Ovary (tissue), 9 donors: ENCODE data around the gene RILPL1. TPM values are rescaled to one million over a fixed set of nuclear protein-coding genes. Genes with fewer than 3 reads are reported as not detected.

Experiments used
- DNase-seq, 5 donors: peaks; one replicate each; pipeline ENCODE4 v3.0.0-alpha.2; 2019 to 2020
- H3K27ac ChIP-seq, 2 donors: fragments of 200-600 bp; one replicate each; pipeline versions ENCODE4 v1.5.1 to v1.8.0; 2019 to 2022
- H3K27me3 ChIP-seq: fragments of 200-600 bp; one replicate; pipeline ENCODE4 v1.8.0; 2022
- H3K36me3 ChIP-seq: fragments of 200-600 bp; sonication (generic); one replicate; pipeline ENCODE4 v1.5.1; 2019
- H3K4me1 ChIP-seq: one replicate; pipeline ENCODE4 v1.8.1; 2013; ENCODE audit warnings: mild to moderate bottlenecking, moderate library complexity; ENCODE audit not compliant: insufficient read depth
- H3K4me3 ChIP-seq: fragments of 200-600 bp; sonication (generic); one replicate; pipeline ENCODE4 v1.5.1; 2017
- H3K9me3 ChIP-seq, 2 donors: fragments of 200-600 bp in 1 of 2; sonication (generic) in 1 of 2; one replicate each; pipeline versions ENCODE4 v1.5.1 to v1.8.1; 2013 to 2019; ENCODE audit warnings: mild to moderate bottlenecking in 1 of 2, moderate library complexity in 1 of 2
- CTCF ChIP-seq, 3 donors: fragments of 450-650 bp in 2 of 3; fragments of 200-600 bp in 1 of 3; IDR thresholded peaks; one replicate each; pipeline versions ENCODE4 v1.5.1 to v1.8.0; 2016 to 2022; ENCODE audit warnings: antibody characterized with exemption in 3 of 3, mild to moderate bottlenecking in 1 of 3
- EP300 ChIP-seq: sonication (generic); formaldehyde crosslinking; IDR thresholded peaks from one replicate; pipeline ENCODE4 v1.6.1; 2017; ENCODE audit warnings: antibody characterized with exemption
- POLR2A ChIP-seq: fragments of 450-650 bp; IDR thresholded peaks from one replicate; pipeline ENCODE4 v1.6.1; 2017; ENCODE audit warnings: antibody characterized with exemption, mild to moderate bottlenecking, moderate library complexity
- WGBS, 3 donors: extraction: QIAGEN DNeasy Blood & Tissue Kit in 1 of 3; methylation state at CpG; one replicate each; pipeline versions ENCODE4 v1.1.5 to v1.1.7; 2013 to 2017; 5-methylcytosine and 5-hydroxymethylcytosine counted together
- intact Hi-C, 4 donors: fragments of 100-400 bp; cut with DNase I; formaldehyde crosslinking; loops; one replicate each; pipeline versions ENCODE4 v1.11.0 to v1.15.1; 2022 to 2023
- polyA plus RNA-seq, 2 donors: library from polyadenylated mRNA; stranded (reverse); fragments of 200-250 nt in 1 of 2; fragments of 350-450 nt in 1 of 2; fragmentation: Illumina TruSeq in 1 of 2; extraction: RNeasy Lipid Tissue Mini Kit (QIAGEN cat#74804) in 1 of 2; gene quantifications; one replicate each; pipeline ENCODE4 v1.2.3, GENCODE V29; 2013 to 2014
- total RNA-seq, 7 donors: library from RNA; depleted of rRNA in 2 of 7; stranded (reverse); fragments of >200 nt in 2 of 7; fragmentation: NEBNext Ultra II Directional in 3 of 7; extraction: Animal tissue kit (Norgen Biotek cat#: 25700) in 3 of 7; gene quantifications; one replicate each; pipeline versions ENCODE4 v1.1.0 to v1.2.4, GENCODE V29; 2016 to 2023
- donor health status: DM: no; HTN: no; CAD: no; lungs with moderate emphysema.
- donor health status: DM: no; HTN: no; CAD: no.
- donor health status: Bipolar disorder and iron deficiency.
- donor health status: DM: yes; HTN: yes; CAD: no.
- donor health status: DM: no; HTN: no; CAD: no.
- donor health status: DM: yes; HTN: yes; CAD: no.

The RILPL1 gene
- total and polyA plus RNA-seq, 9 donors: 9.8 to 25.1 (median 18.9) TPM

- peak overlapping the region in 1 of 2 donors; percentile 69 for H3K27ac ChIP-seq
- no peak for DNase-seq
- no peaks in the 10 kb centered on the region for H3K27me3 ChIP-seq
- H3K9me3 ChIP-seq: no peaks in the 10 kb centered on the region
- H3K4me1 ChIP-seq: peaks cover 7% of the 10 kb centered on the region
- no peaks in the 10 kb centered on the region for H3K36me3 ChIP-seq
- TF ChIP-seq POLR2A (no peak), CTCF (IDR thresholded peaks at IDR 0.05) (no peak), EP300 (no peak)
- 13 to 23% (median 15%) methylated on average over 1 of the region's 1 CpG for WGBS, 3 donors
- intact Hi-C loops: no loop called here
- H3K4me3 ChIP-seq: no peak overlapping the region
Observed at GRCh38 chr12:123532019-123532418, 1.5 kb downstream of the RILPL1 start.

- Histone ChIP-seq H3K4me3 (no peak overlapping the region), H3K27me3 (no peaks in the 10 kb centered on the region), H3K27ac (no peak overlapping the region), H3K36me3 (no peaks in the 10 kb centered on the region), H3K4me1 (peaks cover 7% of the 10 kb centered on the region), H3K9me3 (no peaks in the 10 kb centered on the region)
- 53 to 59% (median 56%) methylated on average over 7 of the region's 7 CpGs for WGBS, 3 donors
- intact Hi-C loops: no loop called here
- TF ChIP-seq EP300: no peak
- no peak for TF ChIP-seq CTCF (IDR thresholded peaks at IDR 0.05)
- TF ChIP-seq POLR2A: no peak
- DNase-seq: no peak
Observed at GRCh38 chr12:123531091-123531490, 2.4 kb downstream of the RILPL1 start.

GRCh38 chr12:123530668-123531067 is 2.9 kb downstream of the RILPL1 start:
- H3K27ac ChIP-seq: no peak overlapping the region
- intact Hi-C loops: no loop called here
- TF ChIP-seq CTCF (IDR thresholded peaks at IDR 0.05): no peak
- no peak for TF ChIP-seq POLR2A
- TF ChIP-seq EP300: no peak

GRCh38 chr12:123529686-123530085 is 3.8 kb downstream of the RILPL1 start:
- Histone ChIP-seq H3K4me1 (peaks cover 7% of the 10 kb centered on the region), H3K4me3 (no peak overlapping the region), H3K36me3 (no peaks in the 10 kb centered on the region), H3K9me3 (no peaks in the 10 kb centered on the region), H3K27me3 (no peaks in the 10 kb centered on the region), H3K27ac (no peak overlapping the region)
- TF ChIP-seq POLR2A (no peak), CTCF (IDR thresholded peaks at IDR 0.05) (no peak), EP300 (no peak)
- DNase-seq: no peak
- intact Hi-C loops: no loop called here
- WGBS, 3 donors: 70 to 77% (median 74%) methylated on average over 3 of the region's 3 CpGs

More at GRCh38 chr12:123530668-123531067, 2.9 kb downstream of the RILPL1 start:
- 80 to 85% (median 83%) methylated on average over 5 of the region's 5 CpGs for WGBS, 3 donors
- peaks cover 7% of the 10 kb centered on the region for H3K4me1 ChIP-seq
- H3K9me3 ChIP-seq: no peaks in the 10 kb centered on the region
- DNase-seq: no peak
- H3K36me3 ChIP-seq: no peaks in the 10 kb centered on the region
- H3K4me3 ChIP-seq: no peak overlapping the region
- H3K27me3 ChIP-seq: no peaks in the 10 kb centered on the region
